GM18517 (cell line): ENCODE measurements around the gene TRAK1.
A peak's percentile ranks its signal among the peaks of the same experiment; 100 is the strongest.

Experiments used
- ATAC-seq: cut with Tn5 transposase; IDR thresholded peaks from one replicate; pipeline ENCODE4 v1.9.1; 2021; ENCODE audit warnings: mild to moderate bottlenecking, moderate library complexity; ENCODE audit not compliant: unreplicated experiment

TRAK1 gene

GRCh38 chr3:42228796-42229195 is 137.6 kb downstream of the TRAK1 start:
- no peak for ATAC-seq

DNA sequence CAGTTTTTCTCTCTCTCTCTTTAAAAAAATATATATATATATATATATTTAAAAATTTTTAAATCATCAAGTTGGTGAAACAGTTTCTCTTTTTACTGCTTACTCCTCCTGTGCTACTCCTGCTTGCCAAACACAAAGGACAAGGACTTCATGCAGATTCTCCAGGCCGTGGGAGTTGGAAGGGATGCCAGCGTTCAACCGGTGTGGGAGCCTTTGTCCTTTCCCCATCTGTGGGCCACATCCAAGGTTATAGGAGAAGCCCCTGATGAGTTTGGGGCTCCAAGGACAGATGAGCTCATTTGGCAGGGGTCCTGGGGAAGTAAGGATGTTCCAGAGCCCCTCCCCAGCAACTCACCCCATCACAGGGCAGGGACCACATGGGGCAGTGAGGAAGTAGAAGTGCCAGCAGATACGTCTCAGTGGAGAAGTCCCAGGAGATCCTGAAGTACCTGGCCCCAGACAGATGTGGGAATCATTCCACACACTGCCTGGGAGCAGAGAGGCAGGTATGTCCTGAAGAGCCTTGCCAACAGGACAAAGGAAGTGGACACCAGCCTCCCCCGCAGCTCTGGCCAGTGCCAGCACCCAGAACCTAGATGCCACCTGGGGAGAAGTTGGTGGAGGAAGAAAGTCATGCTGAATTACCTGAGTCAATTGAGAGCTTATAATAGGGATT is 138.2 kb downstream of the TRAK1 start:
- no peak for ATAC-seq

GRCh38 chr3:42229942-42230688 is 139.0 kb downstream of the TRAK1 start:
- no peak for ATAC-seq

DNA sequence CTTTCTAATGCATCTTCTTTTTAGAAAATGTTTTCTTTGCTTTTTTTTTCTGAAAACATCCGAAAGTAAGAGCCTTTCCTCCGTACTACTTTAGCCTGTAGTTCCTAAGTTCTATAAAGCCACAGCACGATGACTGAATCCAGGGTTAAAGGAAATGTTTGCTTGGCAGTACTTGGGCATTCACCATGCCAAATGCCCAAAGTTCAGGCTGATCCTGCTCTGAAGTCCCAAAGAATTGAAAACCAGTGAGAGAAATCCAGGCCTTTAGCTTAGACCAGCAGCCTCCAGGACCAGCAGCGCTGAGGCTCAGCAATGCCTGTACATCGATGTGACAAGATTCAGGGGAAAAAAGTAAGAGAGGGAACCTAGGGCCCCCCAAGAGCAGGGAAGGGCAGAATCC is 139.7 kb downstream of the TRAK1 start:
- no peak for ATAC-seq

GRCh38 chr3:42235532-42235931 is 144.4 kb downstream of the TRAK1 start:
- ATAC-seq: no peak

GRCh38 chr3:42236611-42237010 is 145.5 kb downstream of the TRAK1 start:
- ATAC-seq: no peak

DNA sequence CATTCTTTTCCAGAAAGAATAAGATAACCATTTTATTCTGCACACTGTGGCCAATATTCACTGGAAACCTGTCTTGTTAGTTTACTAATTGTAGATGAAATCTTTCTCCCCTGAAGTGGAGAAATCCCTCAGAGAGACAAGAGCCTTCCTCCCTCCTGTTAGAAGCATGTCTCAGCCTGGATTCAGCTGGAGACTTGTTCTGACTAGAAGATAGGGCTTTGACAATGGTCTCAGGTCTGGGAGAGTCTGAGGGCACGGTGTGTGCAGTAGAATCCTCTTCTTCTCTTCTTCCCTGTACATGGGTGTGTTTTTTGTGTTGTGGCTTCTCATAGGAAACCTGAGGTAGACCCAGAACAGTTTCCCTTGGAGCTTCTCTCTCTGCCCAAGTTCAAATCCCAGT is 154.9 kb downstream of the TRAK1 start:
- ATAC-seq: no peak

- ATAC-seq: peak; percentile 74
Observed at GRCh38 chr3:42247576-42248027, 156.4 kb downstream of the TRAK1 start.

- ATAC-seq: no peak
Observed at GRCh38 chr3:42250761-42251160, 159.6 kb downstream of the TRAK1 start.

- ATAC-seq: no peak
Observed at GRCh38 chr3:42254566-42254965, 163.4 kb downstream of the TRAK1 start.

DNA sequence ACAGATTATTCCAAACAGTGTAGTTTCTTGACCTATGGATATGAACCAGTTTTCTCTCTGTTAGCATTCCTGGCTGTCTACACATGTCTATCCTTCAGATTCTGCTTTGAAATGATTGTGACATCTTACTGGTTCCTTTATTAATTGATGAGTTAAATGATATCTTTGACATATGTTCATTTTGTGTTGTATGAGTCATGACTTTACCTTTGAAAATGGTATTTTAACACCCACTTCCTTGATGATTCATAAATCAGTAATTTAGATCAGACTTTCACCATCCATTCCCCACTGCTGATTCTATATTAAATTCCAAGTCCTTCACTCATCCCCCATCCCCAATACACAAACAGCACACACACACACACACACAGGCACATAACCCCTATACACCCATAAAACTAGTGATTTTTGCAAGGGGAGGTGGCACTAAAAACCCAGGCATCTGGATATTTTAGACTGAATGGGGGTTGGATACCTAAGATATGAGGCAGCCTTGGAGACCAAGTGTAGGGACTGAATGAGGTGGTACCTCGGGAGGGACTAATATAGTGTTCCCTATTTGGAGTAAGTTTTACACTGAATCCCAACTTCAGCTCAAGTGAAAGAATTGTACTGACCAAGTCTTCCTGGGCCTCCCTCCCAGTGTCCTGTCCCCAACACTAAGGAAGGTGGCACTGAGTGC is 165.1 kb downstream of the TRAK1 start:
- ATAC-seq: no peak

DNA sequence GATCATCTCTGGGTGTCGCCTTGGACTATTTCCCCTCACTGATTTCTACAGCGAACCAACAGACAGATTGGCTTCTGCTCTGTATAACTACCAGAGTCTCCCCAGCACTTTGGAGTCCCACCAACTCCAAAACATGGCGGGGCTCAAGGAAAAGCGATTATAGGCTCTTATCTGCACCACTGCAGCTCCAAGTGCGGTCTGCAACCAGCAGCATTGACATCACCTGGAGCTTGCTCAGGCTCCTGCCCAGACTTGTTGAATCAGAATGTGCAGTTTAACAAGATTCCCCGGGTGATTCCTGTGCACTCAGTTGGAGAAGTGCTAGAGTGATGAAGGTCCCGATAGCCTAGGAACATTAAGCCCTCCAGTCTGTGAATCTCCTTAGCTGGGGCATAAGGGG is 165.8 kb downstream of the TRAK1 start:
- no peak for ATAC-seq

- no peak for ATAC-seq
Observed at GRCh38 chr3:42262525-42262924, 171.4 kb downstream of the TRAK1 start.

- ATAC-seq: no peak
Observed at GRCh38 chr3:42263354-42264346, 172.5 kb downstream of the TRAK1 start.

DNA sequence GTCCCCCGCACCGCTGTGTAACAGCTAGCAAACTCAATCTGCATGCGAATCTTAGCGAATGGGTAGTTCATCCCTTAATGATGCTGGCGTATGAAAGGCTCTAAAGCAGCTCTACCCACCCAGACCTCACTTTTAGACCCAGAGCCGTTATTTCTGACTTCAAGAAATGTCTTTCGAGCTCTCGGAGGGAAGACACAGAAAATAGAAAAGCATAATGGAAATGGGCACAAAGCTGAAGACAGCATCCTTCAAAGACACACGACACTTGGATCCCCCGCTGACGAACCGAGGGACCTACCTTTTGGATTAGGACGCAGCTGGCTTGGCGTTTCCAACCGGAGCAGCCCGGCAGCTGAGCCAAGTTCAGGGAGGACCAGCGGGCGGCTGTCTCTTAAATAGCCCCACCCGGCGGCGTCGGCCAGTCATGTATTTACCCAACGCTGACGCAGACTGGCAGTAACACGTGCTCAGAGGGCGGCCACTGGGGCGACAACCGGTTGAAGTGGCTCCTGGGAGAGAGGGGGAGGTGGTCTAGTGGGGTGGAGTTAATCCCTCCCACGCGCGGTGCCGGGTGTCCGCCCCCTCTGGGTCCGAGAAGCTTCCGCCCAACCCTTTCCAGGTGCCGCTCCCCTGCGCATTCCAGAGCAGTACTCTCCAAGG is 173.4 kb downstream of the TRAK1 start:
- no peak for ATAC-seq

GRCh38 chr3:42265059-42265991 is 174.2 kb downstream of the TRAK1 start:
- ATAC-seq: no peak

GRCh38 chr3:42266085-42266484 is 174.9 kb downstream of the TRAK1 start, which contains the start of gene CCK:
CCK (minus strand) TSS chr3:42266185; CDS start chr3:42263630, 2,555 bp downstream.
- no peak for ATAC-seq

DNA sequence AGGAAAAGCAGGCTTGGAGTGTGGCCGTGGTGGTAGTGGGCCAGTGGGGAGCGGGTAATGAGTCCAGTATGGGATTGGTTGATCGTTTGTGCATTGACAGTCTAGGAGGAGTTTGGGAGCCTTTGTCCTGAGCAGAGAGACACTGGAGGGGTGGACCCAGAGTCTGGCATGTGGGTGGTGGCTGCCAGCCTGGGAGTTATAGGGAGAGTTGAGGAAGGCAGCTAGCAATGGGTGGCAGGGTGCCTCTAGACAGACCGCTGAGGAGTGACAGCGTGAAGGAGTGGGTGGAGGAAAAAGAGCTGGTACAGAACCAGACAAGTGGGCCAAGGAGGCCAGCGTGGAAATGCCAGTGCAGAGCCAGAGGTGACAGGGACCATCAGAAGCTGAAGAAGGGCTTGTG is 176.7 kb downstream of the TRAK1 start:
- ATAC-seq: no peak

DNA sequence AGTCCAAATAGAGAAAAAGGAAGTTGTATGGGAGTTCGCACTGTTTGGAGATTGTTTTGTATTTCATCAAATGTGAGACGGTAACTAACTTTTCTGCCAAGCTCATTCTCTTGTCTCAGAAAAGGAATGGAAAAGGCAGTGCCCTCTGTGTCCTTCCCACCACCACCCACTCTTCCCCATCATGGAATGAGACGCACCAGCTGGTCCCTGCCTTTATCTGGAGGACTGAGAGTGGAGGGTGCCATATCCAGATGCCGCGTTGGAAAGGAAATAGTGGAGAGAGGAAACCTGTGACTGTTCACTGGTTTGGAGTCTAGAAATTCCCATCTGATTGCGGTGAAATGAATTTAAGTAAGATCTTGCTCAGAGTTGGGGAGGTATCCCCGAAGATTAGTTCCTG is 178.5 kb downstream of the TRAK1 start:
- no peak for ATAC-seq
